SIG-M5 treated with dmso at 0.1 percent for 504 hours (cell line): ENCODE data around the gene CCDC81.

Source experiments
- DNase-seq: peaks from one replicate; lab custom pipeline; 2025; ENCODE audit not compliant: unreplicated experiment; lab: John Stamatoyannopoulos, UW

CCDC81 gene

GRCh38 chr11:86463120-86463519 lies 88.4 kb downstream of the CCDC81 start:
- DNase-seq = no peak

DNA sequence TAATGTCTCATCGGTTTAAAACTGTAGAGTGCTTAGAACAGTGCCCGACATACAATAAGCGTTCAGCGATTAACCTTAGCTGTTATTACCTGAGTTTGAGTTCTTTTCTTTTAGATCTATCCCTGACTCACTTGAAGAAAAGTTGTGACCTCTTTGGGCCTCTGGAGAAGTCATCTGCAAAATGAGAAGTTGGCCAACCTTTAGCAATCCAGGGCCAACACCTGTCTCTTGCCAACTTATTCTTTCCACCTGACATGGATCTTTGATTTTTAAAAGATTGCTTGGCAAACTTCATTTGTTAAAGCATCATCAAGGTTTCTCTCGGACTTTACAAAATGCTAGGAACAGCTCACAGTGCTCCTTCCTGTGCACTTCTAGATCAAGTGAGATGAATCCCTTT lies 89.3 kb downstream of the CCDC81 start:
- no peak for DNase-seq

DNA sequence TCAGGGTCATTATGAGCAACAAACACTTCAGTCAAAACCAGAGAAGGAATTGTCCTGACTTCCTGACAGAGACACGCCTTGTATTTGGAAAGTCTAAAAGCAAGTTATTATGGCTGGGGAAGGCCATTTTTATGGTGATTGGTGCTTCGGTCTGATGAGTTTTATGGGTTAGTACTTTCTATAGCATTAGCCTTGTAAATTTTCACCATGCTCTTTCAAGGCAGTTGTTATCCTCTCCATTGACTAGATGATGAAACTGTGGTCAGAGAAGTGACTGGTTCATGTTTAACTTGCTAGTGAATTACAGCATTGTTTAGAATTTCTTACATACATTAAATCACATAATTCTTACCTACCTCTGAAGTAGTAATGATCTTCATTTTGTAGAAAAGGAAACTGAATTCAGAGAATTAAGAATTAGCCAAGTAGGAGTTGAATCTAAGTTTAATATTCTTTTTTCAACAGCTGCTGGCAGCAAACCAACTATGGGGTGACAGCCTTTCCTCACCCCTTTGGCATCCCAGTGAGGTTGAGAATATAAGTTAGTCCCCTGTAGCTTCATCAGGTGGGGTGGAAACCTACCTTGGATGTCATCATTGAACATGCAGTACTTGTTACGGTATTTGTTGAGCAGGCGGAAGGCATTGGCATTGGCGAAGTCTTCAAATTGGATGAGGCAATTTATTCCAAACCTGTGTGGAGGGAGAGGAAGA lies 90.0 kb downstream of the CCDC81 start:
- DNase-seq = no peak

DNA sequence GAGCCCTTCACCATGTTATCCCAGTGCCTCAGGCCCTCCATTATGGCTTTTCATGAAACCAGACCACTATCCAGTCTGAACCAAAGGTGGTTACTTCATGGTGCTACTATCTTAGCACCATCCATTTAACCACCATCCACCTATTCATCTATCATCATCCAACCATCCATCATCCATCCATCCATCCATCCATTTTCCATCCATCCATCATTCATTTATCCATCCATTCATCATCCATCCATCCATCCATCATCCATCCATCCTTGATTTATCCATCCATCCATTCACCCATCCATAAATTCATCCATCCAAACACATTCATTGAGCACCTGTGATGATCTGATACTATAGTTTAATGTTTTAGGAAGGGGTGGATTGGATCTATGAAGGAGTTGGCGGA lies 93.5 kb downstream of the CCDC81 start:
- no peak for DNase-seq

- peak; percentile 44 for DNase-seq
Measured at GRCh38 chr11:86469491-86470388, 95.1 kb downstream of the CCDC81 start.
